ENCODE measurements around the gene DMD.
A peak's percentile ranks its signal among the peaks of the same experiment; 100 is the strongest.

The DMD gene

DNA sequence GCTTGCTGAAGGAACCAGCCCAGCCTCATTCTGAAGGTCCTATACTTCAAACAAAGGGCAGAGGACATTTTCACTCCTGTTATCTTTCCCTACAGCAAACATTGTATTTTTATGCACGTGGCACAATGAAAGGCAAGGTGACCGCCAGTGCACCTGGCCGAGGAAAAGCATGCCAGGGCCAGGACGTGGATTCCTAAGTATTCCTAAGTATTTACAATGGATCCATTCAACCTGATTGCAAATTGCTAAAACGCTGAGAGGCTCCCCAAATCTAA lies 2011.6 kb downstream of the DMD start:
- no peak for DNase-seq

DNA sequence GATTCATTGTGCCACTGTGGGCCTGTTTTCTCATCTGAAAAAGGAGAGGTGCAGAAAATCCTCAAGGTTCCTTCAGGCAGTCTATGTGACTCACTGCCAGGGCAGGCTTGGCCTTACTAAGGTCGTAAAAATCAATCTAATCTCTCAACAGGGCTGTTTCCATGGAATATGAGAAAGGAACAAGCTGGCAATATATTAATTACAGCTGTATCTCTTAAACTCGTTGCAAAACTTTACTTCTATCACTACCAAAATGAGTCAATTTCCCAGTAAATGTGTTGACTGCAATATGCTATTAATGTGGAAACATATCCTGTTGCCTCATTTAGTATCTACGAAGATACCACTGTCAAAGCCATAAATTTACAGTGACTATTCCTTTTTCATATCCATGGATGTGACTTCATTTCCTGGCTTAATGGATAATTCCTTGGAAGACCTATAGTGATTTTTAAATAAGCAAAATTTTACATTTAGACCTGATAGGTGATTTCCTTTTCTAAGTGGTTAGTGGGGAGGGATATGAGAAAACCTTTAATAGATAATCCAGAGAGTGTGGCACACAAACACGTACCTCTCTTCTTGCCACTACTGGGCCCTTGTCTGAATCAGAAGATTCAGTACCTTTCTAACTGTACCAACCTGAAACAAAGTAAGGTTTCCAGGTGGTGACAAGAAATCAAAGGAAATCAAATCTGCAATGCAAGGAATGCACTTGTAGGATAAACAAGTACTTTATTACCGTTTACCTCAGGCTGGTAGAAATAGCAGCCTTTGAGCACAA lies 2012.1 kb downstream of the DMD start:
- no peak for DNase-seq

DNA sequence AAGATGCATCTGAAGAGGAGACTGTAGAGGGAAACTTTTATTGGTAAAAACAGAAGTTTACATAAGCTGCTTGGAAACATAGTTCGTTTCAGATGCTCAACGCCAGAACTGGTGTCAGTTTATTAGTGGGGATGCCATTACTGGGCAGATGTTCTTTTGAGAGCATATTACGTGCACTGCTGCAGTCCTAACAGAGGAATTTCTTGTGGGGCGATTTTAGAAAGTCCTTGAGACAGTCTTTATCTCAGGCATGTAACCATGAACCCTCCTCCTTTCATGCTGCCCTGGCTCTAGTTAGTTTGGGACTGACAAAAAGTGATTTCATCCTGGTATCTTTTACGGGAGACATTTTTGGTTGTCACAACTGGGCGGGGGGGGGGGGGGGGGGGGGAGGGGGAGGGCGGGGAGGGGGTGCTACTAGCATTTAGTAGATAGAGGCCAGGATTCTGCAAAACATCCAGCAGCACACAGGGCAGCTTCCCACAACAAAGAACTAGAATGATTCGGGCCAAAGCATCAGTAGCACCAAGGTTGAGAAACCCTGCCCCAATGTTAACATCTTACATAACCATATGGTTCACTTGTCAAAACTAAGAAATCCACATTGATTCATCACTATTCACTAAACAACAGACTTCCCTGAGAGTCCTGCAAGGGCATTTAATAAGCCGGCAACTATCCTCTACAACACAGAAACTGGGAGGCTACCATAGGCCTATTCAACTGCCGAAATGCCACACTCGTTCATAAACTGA lies 2021.0 kb downstream of the DMD start:
- DNase-seq = no peak

GRCh38 chrX:31186693-31187338 lies 2024.5 kb downstream of the DMD start:
- no peak for DNase-seq

GRCh38 chrX:31185884-31186283 lies 2025.5 kb downstream of the DMD start:
- no peak for DNase-seq

GRCh38 chrX:31181377-31182000 lies 2029.9 kb downstream of the DMD start:
- DNase-seq = no peak

DNA sequence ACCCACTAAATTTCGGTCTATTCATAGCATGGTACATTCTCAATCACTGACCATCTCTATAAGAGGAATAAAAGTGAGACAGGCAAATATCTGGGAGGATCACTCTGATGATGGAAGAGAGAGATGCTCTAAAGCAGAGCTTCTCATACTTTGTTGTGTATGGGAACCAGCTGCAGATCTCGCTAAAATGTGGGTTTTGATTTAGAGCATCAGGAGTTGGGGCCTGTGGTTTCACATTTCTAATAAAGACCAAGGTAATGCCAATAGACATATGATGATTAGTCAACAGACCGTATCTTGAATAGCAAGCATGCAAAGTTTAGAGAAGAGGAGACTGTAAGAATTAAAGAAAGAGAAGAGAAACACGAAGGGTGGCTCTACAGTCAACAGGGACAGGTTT lies 2032.1 kb downstream of the DMD start:
- DNase-seq = no peak

DNA sequence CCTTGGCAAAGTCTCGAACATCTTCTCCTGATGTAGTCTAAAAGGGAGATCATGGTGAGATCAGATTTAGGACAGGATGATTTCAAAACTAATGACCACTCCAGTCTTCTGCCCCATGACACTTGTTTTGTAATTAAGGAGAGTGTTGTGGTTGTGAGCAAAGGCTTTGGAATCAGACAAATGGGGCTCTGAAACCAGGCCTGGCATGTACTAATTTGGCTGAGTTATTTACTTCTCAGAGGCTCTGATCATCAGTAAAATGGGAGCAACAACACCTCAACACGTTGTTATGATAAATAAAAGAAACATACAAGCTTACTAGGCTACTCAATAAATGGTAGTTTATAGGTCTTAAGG lies 2032.6 kb downstream of the DMD start:
- DNase-seq = no peak

GRCh38 chrX:31178064-31178768 lies 2033.1 kb downstream of the DMD start:
- DNase-seq = no peak

DNA sequence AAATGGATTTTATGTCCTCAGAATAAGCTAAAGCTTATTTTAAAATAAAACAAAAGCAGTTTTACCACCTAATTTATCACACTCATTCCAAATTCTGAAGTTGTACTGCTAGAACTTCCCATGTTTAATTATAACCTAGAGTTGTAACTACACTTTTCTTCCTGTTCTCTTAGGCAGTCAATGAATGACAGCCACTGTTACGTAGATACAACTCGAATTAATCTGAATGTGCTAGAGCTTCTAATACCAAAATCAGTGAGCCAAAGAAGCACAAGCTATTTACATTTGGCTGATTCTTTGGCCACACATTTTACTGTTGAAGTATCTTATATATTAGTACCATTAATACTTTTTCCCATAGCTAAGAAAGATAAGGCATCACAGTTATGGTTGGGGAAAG lies 2040.6 kb downstream of the DMD start:
- DNase-seq = no peak

DNA sequence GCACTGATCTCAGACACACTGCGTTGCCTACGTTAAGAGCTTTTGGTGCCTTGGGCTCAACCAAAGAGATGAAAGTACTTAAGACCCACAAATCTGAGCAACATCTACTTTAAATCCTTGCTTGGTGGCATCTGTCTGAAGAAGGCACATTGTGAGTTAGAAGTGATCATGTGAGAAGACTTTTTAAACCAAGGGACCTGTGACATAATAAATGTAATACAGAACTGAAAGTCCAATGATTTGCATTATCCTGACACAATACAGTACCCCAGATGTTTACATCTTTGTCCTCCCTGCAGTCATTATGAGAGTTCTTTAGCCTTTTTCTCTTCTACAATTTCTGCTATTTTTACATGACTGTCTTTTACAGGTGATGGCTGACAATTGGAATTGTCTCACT lies 2042.8 kb downstream of the DMD start:
- DNase-seq = no peak

DNA sequence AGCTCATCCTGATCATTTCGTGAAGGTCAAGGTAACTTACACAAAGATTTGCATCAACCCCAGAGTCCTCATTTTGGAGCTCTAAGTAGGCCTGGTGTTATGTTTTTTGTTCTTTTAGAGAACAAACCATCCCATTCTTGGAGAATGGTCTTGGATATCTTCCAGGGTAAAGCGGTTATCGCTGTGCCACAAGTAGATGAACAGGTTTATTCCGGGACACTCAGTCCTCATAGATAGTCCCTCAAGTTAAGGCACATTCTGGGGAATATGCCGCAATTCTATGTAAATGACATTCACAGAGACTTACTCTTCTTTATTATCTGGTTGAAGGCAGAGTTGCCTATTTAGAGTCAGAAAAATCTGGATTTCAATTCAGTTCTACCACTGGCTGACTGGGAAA lies 2044.5 kb downstream of the DMD start:
- DNase-seq = no peak

DNA sequence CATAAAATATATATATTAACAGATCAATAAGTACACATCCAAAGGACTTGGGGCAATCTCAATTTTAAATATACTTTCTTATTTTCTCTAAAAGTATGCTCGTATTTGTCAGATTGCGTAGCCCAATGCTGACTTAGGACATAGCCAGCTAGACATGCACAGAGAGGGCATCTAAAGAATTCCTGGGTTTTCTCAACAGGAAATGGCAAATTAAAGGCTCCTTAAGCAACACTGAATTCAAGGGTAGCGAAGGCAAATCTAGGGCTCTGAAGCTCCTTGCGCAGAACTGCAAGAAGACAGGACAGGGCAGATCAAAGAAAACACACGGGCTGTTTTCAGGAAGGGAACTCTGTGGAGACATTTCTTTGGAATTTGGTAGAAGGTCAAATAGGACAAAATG lies 2044.9 kb downstream of the DMD start:
- no peak for DNase-seq

DNA sequence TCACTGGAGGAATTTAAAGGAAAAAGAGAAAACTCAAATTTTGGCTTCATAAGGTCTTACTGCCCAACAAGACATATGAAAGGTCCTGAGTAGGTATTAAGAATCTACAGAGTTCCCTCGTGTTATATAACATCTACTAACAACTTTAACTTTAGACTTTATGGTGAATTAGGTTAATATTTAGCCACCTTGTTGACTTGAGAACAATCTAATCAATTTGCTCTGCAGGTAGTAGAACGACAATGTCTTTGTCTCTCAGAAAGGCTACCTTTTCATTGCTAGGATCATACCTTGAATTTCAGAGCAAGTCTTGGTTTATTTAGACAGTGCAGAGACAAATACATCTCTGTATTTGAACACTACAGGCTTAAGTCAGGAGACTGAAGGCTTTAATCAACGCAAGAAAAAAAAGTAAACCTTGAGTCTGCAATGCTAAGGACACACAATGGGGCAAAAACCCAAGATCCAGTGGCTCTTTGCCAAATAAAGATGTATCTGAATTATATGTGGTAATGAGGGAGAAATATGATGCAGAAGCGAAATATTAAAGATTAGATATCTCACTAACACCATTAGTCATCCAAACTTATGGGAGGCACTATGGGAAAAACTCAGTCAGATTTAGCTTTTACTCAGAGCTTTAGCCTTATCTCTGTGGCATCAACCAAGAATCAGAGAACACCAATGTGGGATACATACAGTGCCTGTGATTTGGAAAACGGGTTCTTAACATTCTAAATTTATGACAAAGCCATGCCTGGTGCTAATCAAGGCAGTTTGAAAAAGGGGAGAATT lies 2045.9 kb downstream of the DMD start:
- no peak for DNase-seq

DNA sequence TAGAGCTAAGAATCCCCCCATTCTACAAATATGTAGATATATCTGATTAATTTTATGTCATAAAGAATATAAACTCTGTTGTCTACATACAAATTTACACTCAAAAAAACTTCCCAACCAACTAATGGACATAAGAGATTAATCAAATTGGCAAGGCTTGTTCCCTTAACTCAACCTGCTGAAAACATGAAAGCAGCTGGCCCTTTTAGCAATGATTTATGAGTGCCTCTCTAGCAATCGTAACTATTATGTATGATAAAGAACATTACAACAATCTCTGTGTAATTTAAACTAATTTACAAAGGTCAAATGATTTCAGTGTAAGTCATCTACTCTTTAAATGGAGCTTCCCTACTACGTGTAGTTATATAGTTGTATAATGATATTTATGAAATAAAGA lies 2056.4 kb downstream of the DMD start:
- DNase-seq = no peak

DNA sequence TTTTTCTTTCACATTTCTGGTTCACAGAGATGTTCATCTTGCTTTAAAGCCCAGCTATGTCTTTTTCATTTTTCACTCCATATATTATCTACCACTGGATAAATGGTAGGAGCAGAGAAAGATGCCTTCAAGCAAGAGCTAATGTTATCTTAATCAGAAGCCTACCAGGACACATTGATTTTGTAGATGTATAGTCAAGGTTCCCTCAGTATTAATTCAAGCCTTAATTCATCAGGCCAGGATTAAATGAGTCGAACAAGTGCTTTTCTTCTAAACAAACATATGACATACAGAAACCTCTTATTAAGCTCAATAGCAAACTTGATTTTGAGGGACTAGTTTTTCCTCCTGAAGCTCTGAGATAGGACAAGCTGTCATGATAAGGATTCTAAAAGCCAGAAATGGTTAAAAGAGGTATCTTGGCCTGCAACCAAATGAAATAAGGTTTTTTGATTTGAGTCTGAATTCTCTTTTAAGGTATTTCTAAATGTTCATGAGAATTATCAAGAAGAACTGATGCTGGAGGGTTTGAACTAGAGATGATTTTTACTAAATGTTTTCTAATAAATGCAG lies 2057.8 kb downstream of the DMD start:
- DNase-seq = no peak

GRCh38 chrX:31147175-31147574 lies 2064.2 kb downstream of the DMD start:
- DNase-seq = no peak

GRCh38 chrX:31139961-31140360 lies 2071.4 kb downstream of the DMD start:
- no peak for DNase-seq

DNA sequence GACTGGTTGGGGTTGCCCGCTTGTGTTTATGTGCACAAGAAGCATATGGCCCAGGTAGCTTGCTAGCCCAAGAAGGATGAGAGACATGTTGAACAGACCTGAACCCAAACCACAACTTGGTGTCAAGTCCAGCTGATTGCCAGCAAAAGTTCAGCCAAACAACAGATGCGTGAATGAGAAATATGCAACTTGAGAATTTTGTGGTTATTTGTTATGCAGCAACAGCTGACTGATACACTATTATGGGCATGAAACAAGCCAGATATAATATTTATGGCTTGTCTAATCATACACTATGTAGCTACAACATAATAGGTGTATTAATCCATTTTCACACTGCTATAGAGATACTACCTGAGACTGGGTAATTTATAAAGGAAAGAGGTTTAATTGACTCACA lies 2073.2 kb downstream of the DMD start:
- no peak for DNase-seq

DNA sequence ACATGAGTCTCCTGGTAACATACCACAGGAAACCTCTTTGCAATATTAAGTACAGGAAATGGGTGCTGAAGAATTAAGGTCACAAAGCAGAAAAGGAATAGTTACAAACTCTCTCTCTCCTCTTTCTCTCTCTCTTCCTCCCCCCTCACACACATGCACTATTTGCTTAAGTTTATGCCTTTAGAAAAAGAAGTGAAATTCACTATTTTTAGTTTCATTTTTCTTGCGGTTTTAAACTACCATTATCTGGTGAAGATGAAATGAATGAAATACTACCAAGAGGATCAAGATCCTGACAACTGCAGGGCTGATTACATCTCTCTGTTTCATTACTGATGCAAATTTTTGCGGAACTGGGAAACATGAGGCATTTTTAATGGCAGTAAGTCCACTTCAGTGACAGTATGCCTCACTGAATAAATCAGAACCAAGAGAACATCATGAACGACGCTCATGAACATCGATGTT lies 2075.2 kb downstream of the DMD start:
- DNase-seq = peak; percentile 12

GRCh38 chrX:31132821-31133241 lies 2078.5 kb downstream of the DMD start:
- peak; percentile 8 for DNase-seq
